GM12874 (cell line): ENCODE results near the gene C11orf68.

Source experiments
- TF ChIP-seq, protein P1 (sequence below): IDR thresholded peaks from 2 replicates; pipeline ENCODE4 v1.5.1; 2011; ENCODE audit warnings: low read depth, mild to moderate bottlenecking, control low read depth, low read length, moderate library complexity; ENCODE audit not compliant: insufficient read depth

Gene C11orf68

DNA sequence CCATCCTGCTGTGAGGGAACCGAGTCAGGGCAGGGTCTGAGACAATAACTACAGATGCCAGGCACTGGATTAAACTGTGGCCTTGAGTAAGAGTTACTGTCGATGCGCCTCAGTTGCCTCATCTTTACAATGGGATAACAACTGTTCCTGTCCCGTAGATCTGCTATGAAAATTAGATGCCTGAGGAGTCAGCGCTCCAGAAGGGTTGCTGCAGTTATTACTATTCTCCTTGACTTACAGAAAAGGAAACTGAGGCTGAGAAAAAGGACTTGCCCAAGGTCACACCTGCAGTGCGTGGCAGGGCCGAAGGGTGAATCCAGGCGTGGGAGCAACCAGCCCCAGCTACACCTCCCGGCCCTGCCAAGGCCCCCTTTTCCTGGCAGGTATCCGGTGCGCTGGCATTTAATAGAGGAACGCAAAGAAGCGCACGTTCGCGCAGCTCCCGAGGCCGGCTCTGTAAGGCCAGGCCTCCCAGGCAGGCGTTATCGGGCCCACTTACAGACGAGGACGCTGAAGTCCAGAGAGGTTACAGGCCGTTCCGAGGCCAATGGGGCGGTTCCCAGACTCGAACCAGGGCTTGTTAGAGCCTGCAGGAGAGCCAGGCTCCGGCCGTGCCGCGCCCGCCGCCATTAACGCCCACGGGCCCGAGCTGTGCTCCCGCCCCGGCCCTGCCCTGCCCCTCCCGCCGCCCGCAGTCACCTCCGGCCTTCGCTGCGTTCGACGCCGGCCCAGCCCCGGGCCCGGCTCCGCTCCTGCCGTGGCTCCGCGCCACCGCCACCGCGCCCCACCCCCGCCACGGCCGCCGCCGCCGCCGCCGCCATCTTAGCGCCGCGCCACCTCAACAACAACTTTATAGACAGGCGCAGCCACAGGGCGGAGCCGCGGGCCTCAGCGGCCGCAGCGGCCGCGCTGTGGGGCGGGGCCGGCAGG, at the start of gene C11orf68:
Gene C11orf68 (minus strand): TSS at position 852 of the 930 bp plus-strand sequence. CDS start 31 bp downstream, at position 821.
- TF ChIP-seq, protein P1, sequence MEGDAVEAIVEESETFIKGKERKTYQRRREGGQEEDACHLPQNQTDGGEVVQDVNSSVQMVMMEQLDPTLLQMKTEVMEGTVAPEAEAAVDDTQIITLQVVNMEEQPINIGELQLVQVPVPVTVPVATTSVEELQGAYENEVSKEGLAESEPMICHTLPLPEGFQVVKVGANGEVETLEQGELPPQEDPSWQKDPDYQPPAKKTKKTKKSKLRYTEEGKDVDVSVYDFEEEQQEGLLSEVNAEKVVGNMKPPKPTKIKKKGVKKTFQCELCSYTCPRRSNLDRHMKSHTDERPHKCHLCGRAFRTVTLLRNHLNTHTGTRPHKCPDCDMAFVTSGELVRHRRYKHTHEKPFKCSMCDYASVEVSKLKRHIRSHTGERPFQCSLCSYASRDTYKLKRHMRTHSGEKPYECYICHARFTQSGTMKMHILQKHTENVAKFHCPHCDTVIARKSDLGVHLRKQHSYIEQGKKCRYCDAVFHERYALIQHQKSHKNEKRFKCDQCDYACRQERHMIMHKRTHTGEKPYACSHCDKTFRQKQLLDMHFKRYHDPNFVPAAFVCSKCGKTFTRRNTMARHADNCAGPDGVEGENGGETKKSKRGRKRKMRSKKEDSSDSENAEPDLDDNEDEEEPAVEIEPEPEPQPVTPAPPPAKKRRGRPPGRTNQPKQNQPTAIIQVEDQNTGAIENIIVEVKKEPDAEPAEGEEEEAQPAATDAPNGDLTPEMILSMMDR = no peak

DNA sequence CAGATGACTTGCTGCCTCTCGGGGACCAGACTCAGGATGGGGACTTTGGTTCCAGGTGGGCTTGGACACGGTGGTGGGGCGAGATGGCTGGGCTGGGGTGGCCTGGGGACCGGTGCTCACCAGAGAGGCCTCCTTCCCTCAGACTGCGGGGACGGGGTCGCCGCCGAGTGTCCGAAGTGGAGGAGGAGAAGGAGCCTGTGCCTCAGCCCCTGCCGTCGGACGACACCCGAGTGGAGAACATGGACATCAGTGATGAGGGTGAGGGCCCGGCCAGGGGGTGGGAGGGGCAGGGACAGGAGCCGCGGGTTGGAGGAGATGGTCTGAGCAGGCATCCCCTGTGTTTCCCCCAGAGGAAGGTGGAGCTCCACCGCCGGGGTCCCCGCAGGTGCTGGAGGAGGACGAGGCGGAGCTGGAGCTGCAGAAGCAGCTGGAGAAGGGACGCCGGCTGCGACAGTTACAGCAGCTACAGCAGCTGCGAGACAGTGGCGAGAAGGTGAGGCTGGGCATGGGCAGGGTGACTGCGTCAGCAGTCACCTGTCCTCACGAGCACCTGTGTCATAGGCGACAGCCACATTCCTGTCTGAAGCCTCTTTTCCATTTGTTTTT, 48.6 kb upstream of the C11orf68 start:
- TF ChIP-seq, protein P1 = no peak

DNA sequence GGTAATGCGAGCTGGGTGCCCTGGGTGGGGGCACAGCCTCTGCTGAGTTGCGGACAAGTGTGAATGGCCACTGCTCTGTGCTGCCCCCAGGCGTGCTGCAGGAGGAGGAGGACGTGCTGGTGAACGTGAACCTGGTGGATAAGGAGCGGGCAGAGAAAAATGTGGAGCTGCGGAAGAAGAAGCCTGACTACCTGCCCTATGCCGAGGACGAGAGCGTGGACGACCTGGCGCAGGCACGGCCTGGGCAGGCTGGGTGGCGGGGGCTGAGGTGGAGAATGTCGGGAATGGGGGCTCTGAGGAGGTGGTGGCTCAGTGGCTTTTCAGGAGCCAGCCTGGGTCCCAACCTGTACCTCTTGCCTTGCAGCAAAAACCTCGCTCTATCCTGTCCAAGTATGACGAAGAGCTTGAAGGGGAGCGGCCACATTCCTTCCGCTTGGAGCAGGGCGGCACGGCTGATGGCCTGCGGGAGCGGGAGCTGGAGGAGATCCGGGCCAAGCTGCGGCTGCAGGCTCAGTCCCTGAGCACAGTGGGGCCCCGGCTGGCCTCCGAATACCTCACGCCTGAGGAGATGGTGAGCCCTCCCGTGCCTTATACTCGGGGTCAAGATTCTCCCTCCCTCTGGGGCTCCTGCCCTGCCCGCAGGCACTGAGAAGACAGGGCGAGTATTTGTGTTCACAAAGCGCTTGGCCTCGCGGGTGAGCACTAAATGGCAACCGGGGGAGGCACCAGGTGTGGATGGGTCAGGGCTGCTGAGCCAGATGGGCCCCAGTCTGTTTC, 47.3 kb upstream of the C11orf68 start:
- TF ChIP-seq, protein P1 = no peak

DNA sequence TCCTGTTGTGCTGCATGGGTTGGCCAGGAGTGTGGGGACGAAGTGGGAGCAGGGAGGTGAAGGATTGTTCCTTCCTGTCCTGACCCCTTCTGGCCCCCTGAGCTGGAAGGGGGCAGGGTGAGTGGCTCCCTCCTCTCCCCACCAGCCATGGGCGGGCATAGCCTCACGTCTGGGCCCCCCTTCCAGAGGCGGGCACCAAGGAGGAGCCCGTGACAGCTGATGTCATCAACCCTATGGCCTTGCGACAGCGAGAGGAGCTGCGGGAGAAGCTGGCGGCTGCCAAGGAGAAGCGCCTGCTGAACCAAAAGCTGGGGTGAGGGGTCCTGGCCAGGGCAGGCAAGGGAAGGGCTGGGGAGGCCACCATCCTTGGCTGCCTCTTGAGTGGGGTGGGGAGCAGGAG, 46.0 kb upstream of the C11orf68 start:
- TF ChIP-seq, protein P1 = no peak

DNA sequence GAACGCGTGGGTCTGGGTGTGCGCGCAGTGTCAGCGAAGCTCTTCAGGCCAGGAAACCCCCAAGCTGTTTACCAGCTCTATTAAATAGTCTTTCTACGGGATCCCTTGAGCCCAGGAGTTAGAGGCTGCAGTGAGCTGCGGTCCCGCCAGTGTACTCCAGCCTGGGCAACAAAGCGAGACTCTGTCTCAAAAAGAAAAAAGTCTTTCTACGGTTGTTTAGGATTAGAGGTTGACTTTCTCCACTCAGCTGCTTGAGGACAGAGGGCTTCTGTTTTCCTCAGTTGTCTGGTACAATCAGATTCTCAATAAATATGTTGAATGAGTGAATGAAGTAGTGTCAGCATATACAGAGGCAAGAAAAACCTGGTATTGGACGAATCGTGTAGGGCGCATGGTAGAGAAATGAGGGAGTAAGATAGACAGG, 43.3 kb upstream of the C11orf68 start:
- TF ChIP-seq, protein P1 = no peak

DNA sequence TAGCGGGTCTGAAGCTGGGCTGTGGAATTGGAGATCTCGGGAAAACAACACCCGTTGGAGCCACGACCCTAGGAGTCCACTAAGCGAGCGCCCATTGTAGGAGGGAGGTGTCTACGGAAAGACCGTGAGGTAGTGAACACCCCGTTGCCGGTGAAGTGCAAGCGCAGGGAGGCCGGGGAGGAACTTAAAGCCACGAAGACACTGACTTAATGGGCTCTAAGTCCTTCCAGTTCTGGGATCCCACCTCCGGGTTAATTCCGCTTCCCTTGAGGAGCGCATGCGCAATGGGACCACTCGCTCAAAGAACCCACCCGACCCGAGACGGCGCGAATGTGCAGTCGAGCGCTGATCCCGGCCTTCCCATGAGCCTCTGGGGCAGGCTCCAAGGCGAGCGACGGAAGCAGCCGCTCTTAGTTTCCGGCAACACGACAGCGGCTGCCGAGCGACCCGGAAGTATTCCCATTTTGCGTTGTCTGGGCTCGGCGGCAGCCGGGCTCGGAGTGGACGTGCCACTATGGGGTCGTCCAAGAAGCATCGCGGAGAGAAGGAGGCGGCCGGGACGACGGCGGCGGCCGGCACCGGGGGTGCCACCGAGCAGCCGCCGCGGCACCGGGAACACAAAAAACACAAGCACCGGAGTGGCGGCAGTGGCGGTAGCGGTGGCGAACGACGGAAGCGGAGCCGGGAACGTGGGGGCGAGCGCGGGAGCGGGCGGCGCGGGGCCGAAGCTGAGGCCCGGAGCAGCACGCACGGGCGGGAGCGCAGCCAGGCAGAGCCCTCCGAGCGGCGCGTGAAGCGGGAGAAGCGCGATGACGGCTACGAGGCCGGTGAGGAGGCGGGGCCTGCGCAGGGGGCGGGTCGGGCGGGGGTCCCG, 42.6 kb upstream of the C11orf68 start, which contains the start of gene SART1:
Gene SART1 (plus strand): TSS at position 468 of the 874 bp plus-strand sequence. CDS start 47 bp downstream, at position 515.
- TF ChIP-seq, protein P1 = no peak
